DND-41 (cell line): ENCODE data around the gene CD2AP.

ENCODE experiments used
- CTCF ChIP-seq: IDR thresholded peaks from 2 replicates; pipeline ENCODE4 v1.5.1; 2012; ENCODE audit warnings: borderline replicate concordance, low read length, moderate library complexity, mild to moderate bottlenecking; ENCODE audit not compliant: poor library complexity, severe bottlenecking; ENCODE audit errors: extremely low read depth
- EZH2 ChIP-seq: IDR thresholded peaks from 3 replicates; pipeline ENCODE4 v1.6.1; 2012; ENCODE audit warnings: borderline replicate concordance, low read depth, mild to moderate bottlenecking, moderate library complexity, low read length, inconsistent platforms; ENCODE audit not compliant: severe bottlenecking

GRCh38 chr6:47629954-47630353 is 152.4 kb downstream of the CD2AP start:
- TF ChIP-seq CTCF (no peak), EZH2 (no peak)
